Measurements from ENCODE around the gene C14orf180. TPM values are rescaled to one million over a fixed set of nuclear protein-coding genes. Genes with fewer than 3 reads are reported as not detected.

Gene C14orf180
- total RNA-seq, 1 donor from 2014 or later, result 0.14 TPM

GRCh38 chr14:104545151-104545941 is 34.2 kb upstream of the C14orf180 start:
- H3K4me1 ChIP-seq, result no peaks in the 10 kb centered on the region
- H3K9me3 ChIP-seq, result no peaks in the 10 kb centered on the region
- intact Hi-C loops (cut with DNase I), result no loop called here
- no peak overlapping the region for H3K4me3 ChIP-seq
- peaks cover 33% of the 10 kb centered on the region for H3K27me3 ChIP-seq
- no peaks in the 10 kb centered on the region for H3K36me3 ChIP-seq
- ATAC-seq (peak; percentile 13), DNase-seq (peak; percentile 55)
- no peak overlapping the region for H3K27ac ChIP-seq
- no peak for TF ChIP-seq CTCF (IDR thresholded peaks at IDR 0.05)

GRCh38 chr14:104545942-104546501 is 33.5 kb upstream of the C14orf180 start:
- peak; percentile 14 for ATAC-seq

GRCh38 chr14:104546591-104547309 is 32.8 kb upstream of the C14orf180 start:
- TF ChIP-seq CTCF (IDR thresholded peaks at IDR 0.05), result no peak
- ATAC-seq (no peak), DNase-seq (peak; percentile 50)
- peaks cover 33% of the 10 kb centered on the region for H3K27me3 ChIP-seq
- no peak overlapping the region for H3K27ac ChIP-seq
- no peak overlapping the region for H3K4me3 ChIP-seq
- intact Hi-C loops (cut with DNase I), result no loop called here
- H3K36me3 ChIP-seq, result no peaks in the 10 kb centered on the region
- no peaks in the 10 kb centered on the region for H3K9me3 ChIP-seq
- H3K4me1 ChIP-seq, result no peaks in the 10 kb centered on the region

More at GRCh38 chr14:104545942-104546501, 33.5 kb upstream of the C14orf180 start:
- peak; percentile 61 for DNase-seq
- TF ChIP-seq CTCF (IDR thresholded peaks at IDR 0.05), result no peak
- H3K36me3 ChIP-seq, result no peaks in the 10 kb centered on the region
- intact Hi-C loops (cut with DNase I), result no loop called here
- H3K4me3 ChIP-seq, result no peak overlapping the region
- H3K27ac ChIP-seq, result no peak overlapping the region
- H3K9me3 ChIP-seq, result no peaks in the 10 kb centered on the region
- H3K4me1 ChIP-seq, result no peaks in the 10 kb centered on the region
- H3K27me3 ChIP-seq, result peaks cover 33% of the 10 kb centered on the region

- H3K9me3 ChIP-seq, result no peaks in the 10 kb centered on the region
- no peak for ATAC-seq
Observed at GRCh38 chr14:104547310-104547997, 32.1 kb upstream of the C14orf180 start.

More at GRCh38 chr14:104547310-104547997, 32.1 kb upstream of the C14orf180 start:
- H3K4me1 ChIP-seq, result no peaks in the 10 kb centered on the region
- peaks cover 30% of the 10 kb centered on the region for H3K27me3 ChIP-seq
- TF ChIP-seq CTCF (IDR thresholded peaks at IDR 0.05), result no peak
- H3K4me3 ChIP-seq, result no peak overlapping the region
- no peaks in the 10 kb centered on the region for H3K36me3 ChIP-seq
- DNase-seq, result peak; percentile 57
- H3K27ac ChIP-seq, result no peak overlapping the region
- intact Hi-C loops (cut with DNase I), result no loop called here
